AG10803 (cell line): Measurements from ENCODE around the gene PLPPR1.

Experiments used
- DNase-seq: peaks from one replicate; pipeline ENCODE4 v3.0.0; 2010; ENCODE audit warnings: low read depth
- H3K4me3 ChIP-seq: 2 replicates; pipeline ENCODE4 v1.5.1; 2011; ENCODE audit warnings: mild to moderate bottlenecking, low read length, control low read depth
- TF ChIP-seq, protein P1 (sequence below): conservative IDR thresholded peaks from 2 replicates; pipeline ENCODE4 v1.5.1; 2011; ENCODE audit warnings: mild to moderate bottlenecking, low read length, control low read depth, inconsistent platforms

PLPPR1 gene

DNA sequence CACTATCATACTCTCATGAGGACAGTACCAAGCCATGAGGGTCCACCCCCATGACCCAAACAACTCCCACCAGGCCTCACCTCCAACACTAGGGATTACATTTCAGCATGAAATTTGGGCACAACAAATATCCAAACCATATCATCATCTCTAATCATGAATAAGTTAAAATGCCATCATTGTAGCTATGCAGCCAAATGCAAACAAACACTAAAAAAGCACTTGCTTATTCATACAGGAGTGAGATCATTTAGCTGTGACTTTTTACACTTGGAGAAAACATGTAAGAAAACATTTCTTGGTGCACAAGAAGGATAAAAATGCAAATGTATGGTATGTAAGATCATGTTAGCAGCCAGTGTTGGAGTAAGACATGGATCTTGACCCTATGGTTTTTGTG lies 332.1 kb downstream of the PLPPR1 start:
- TF ChIP-seq, protein P1, sequence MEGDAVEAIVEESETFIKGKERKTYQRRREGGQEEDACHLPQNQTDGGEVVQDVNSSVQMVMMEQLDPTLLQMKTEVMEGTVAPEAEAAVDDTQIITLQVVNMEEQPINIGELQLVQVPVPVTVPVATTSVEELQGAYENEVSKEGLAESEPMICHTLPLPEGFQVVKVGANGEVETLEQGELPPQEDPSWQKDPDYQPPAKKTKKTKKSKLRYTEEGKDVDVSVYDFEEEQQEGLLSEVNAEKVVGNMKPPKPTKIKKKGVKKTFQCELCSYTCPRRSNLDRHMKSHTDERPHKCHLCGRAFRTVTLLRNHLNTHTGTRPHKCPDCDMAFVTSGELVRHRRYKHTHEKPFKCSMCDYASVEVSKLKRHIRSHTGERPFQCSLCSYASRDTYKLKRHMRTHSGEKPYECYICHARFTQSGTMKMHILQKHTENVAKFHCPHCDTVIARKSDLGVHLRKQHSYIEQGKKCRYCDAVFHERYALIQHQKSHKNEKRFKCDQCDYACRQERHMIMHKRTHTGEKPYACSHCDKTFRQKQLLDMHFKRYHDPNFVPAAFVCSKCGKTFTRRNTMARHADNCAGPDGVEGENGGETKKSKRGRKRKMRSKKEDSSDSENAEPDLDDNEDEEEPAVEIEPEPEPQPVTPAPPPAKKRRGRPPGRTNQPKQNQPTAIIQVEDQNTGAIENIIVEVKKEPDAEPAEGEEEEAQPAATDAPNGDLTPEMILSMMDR: no peak
- DNase-seq: no peak
- no peak overlapping the region for H3K4me3 ChIP-seq

DNA sequence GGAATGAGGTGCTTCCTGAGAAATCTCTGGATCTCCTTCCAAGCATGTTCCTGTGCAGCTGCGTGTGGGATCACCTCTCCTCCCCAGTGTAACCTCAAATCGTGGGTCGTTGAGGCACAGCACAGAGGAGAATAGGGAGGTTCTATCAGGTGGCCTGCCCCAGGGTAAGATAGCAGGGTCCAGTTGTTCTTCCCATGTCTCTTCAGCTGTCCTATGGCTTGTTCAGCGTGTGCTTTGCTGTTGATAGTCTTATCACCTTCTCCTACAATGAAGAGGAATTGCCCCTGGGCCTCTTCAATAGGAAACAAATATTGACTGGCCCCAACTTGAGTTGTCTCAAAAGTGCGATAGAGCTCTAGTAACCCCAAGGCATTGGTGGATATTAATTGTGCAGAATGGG lies 333.9 kb downstream of the PLPPR1 start:
- DNase-seq: no peak
- H3K4me3 ChIP-seq: no peak overlapping the region
- TF ChIP-seq, protein P1: no peak

DNA sequence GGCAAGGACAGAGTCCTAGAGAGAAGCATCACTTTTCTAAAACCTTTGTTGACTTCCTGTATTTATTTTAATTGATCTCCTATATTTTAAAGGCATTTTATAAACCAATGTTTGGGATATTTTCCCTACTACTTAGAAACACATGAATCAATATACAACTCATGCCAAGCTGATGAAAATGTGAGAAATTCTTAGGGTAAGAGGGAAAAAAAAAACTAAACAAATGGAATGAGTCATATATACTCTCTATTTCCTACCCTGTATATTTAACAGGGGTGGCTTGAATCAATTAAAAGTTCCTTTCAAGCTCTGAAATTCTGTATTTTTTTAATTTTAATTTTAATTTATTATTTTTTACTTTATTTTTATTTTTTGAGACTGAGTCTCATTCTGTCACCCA lies 336.7 kb downstream of the PLPPR1 start:
- TF ChIP-seq, protein P1: no peak
- no peak overlapping the region for H3K4me3 ChIP-seq
- peak; percentile 78 for DNase-seq

DNA sequence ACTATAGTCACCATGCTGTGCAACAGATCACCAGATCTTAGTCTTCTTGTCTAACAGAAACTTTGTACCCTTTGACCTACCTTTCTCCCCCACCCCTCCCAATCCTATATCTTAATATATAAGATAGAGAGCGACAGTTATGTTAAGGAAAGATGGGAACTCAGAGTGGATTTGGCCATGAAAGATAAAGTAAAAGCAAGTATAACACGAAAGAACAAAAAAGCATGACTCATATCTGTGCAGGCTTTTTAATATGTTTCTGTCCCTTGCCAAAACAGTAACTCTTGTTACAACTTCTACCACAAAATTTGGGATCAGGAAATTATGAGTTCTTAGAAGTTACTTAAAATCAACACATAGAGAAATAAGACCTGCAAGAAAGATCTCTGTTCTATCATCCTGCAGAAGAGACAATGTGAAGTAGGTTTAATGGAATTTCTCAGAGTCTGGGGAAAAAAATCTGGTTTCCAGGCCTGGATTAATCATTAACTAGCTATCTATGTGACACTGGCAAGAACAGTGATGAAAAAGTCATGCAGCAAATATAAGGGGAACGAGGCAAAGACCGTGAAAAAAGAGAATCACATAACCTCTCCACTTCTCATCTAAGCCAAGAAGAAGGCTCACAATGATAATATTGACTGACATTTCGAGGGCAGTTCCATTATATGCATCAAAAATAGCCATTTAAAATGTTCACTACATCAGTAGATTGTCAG lies 337.7 kb downstream of the PLPPR1 start:
- TF ChIP-seq, protein P1: no peak
- peak; percentile 42 for DNase-seq
- no peak overlapping the region for H3K4me3 ChIP-seq

DNA sequence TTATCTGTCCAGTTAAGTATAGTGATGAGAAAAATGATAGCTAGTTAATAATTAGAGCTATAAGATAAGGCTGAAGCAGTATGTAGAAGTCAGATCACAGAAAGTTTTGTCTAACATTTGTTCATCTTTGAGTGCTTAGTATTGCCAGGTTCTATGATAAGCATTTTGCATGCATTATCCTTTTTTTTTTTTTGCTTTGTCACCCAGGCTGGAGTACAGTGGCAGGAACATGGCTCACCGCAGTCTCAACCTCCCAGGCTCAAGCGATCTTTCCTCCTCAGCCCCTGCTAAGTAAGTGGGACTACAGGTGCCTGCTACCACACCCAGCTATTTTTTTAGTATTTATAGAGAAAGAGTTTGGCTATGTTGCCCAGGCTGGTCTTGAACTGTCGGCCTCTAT lies 338.8 kb downstream of the PLPPR1 start:
- no peak overlapping the region for H3K4me3 ChIP-seq
- DNase-seq: no peak
- TF ChIP-seq, protein P1: no peak

DNA sequence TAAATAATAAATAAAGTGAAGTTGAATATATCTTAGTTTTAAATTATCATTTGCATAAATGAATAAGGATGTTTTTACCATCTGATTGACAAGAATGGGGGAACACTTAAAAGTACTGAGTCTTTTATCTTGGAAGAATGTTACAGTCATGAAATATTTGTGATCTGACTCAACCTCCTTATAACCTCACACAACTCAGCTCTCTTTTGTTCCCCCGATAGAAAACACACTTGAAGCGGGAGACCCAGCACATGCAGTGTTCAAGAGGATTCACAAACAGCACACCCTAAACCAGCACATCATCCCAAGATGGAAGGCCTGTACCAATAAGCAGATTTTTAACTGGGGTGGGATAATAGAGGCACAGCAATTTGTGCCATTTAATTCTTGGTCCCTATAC lies 340.8 kb downstream of the PLPPR1 start:
- no peak overlapping the region for H3K4me3 ChIP-seq
- TF ChIP-seq, protein P1: no peak
- DNase-seq: peak; percentile 17

DNA sequence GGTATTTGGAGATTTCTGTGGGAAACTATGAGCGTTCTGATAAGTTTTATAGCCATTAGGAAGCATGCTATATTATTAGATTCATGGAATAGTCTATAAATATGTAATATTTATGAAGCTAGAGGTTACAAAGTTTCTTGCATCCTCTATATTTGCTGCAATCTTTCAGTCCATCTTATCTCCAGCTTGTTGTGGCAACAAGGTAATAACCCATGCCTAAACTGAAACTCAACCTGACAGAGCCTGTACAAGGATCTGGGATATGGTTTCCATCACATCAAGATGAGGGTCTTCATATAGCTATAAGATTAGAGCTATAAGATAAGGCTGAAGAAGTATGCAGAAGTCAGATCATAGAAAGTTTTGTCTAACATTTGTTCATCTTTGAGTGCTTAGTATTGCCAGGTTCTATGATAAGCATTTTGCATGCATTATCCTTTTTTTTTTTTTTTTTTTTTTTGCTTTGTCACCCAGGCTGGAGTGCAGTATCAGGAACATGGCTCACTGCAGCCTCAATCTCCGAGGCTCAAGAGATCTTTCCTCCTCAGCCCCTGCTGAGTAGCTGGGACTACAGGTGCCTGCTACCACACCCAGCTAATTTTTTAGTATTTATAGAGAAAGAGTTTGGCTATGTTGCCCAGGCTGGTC lies 341.5 kb downstream of the PLPPR1 start:
- TF ChIP-seq, protein P1: no peak
- DNase-seq: no peak
- no peak overlapping the region for H3K4me3 ChIP-seq
